Body of pancreas (tissue), 4 donors: Measurements from ENCODE around the gene ACSM2A.

Source experiments
- CTCF ChIP-seq, 7 experiments: fragments of 450-650 bp in 4 of 7; fragments of 200-600 bp in 3 of 7; sonication (generic) in 3 of 7; IDR thresholded peaks; one replicate each; pipeline ENCODE4 v1.5.1; 2016 to 2019; ENCODE audit warnings: antibody characterized with exemption in 7 of 7
- POLR2A ChIP-seq, 3 donors: fragments of 450-650 bp; IDR thresholded peaks; one replicate each; pipeline ENCODE4 v1.6.1; 2016; ENCODE audit warnings: antibody characterized with exemption in 3 of 3, mild to moderate bottlenecking in 2 of 3

DNA sequence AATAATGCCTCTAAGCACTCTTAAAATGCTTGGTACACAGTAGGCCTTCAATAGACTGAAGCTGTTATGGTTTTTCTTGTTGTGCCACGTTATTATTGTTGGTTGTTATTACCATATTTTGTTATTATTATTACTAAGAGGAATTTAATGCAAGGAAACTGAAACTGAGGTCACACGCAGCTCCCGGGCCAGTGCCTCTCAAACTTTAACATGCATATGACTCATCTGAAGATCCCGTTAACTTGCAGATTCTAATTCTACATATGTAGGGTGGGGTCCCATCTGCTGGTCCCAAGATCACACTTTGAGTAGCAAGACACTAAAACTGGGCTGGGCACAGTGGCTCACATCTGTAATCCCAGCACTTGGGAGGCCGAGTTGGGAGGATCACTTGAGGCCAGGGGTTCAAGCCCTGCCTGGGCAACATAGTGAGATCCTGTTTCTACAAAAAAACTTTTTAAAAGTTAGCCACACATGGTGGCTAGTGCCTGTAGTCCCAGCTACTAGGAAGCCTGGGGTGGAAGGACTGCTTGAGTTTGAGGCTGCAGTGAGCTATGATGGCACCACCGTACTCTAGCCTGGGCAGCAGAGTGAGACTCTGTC is 41.1 kb upstream of the ACSM2A start:
- TF ChIP-seq CTCF (IDR thresholded peaks at IDR 0.05), result no peak
- TF ChIP-seq POLR2A (IDR thresholded peaks at IDR 0.05), result no peak
